HEK293T (cell line): Measurements from ENCODE around the gene SCUBE3.
A peak's percentile ranks its signal among the peaks of the same experiment; 100 is the strongest.

Experiments
- CTCF ChIA-PET: fragments of 350-600 bp; formaldehyde crosslinking; extraction: SDS; loops from one replicate; lab custom pipeline; 2021; ENCODE audit warnings: antibody characterized with exemption, inconsistent platforms; lab: Yijun Ruan, JAX
- POLR2A ChIA-PET: fragments of 350-600 bp; formaldehyde crosslinking; extraction: SDS; loops from one replicate; lab custom pipeline; 2020; ENCODE audit warnings: antibody characterized with exemption, inconsistent platforms; lab: Yijun Ruan, JAX
- DNase-seq: peaks from one replicate; pipeline ENCODE4 v3.0.0; 2012; ENCODE audit warnings: mixed read lengths; ENCODE audit errors: extremely low spot score
- ARNT ChIP-seq: fragments of 450-650 bp; IDR thresholded peaks from 2 replicates; pipeline ENCODE4 v1.6.1; 2017; ENCODE audit warnings: mild to moderate bottlenecking
- BHLHE40 ChIP-seq: fragments of 450-650 bp; IDR thresholded peaks from 2 replicates; pipeline ENCODE4 v1.6.1; 2016; ENCODE audit warnings: mild to moderate bottlenecking, moderate library complexity, borderline replicate concordance
- CTBP1 ChIP-seq: fragments of 450-650 bp; IDR thresholded peaks from 2 replicates; pipeline ENCODE4 v1.6.1; 2016; ENCODE audit warnings: borderline replicate concordance
- ELF4 ChIP-seq: fragments of 450-650 bp; IDR thresholded peaks from 2 replicates; pipeline ENCODE4 v1.6.1; 2017; ENCODE audit warnings: antibody characterized with exemption
- FOXA1 ChIP-seq: fragments of 450-650 bp; IDR thresholded peaks from 2 replicates; pipeline ENCODE4 v1.6.1; 2016; ENCODE audit warnings: mild to moderate bottlenecking
- FOXK2 ChIP-seq: fragments of 450-650 bp; IDR thresholded peaks from 2 replicates; pipeline ENCODE4 v1.6.1; 2016; ENCODE audit warnings: mild to moderate bottlenecking
- FOXM1 ChIP-seq: fragments of 450-650 bp; IDR thresholded peaks from 2 replicates; pipeline ENCODE4 v1.6.1; 2017; ENCODE audit warnings: mild to moderate bottlenecking, borderline replicate concordance
- HDGF ChIP-seq: fragments of 450-650 bp; IDR thresholded peaks from 2 replicates; pipeline ENCODE4 v1.6.1; 2017; ENCODE audit warnings: antibody characterized with exemption, borderline replicate concordance
- L3MBTL2 ChIP-seq: fragments of 450-650 bp; conservative IDR thresholded peaks from 2 replicates; pipeline ENCODE4 v1.6.1; 2016; ENCODE audit warnings: mild to moderate bottlenecking
- LEF1 ChIP-seq: fragments of 450-650 bp; IDR thresholded peaks from 2 replicates; pipeline ENCODE4 v1.6.1; 2017; ENCODE audit warnings: mild to moderate bottlenecking, borderline replicate concordance
- NFRKB ChIP-seq: fragments of 450-650 bp; IDR thresholded peaks from 2 replicates; pipeline ENCODE4 v1.6.1; 2016; ENCODE audit warnings: mild to moderate bottlenecking, moderate library complexity
- PKNOX1 ChIP-seq: fragments of 450-650 bp; IDR thresholded peaks from 2 replicates; pipeline ENCODE4 v1.6.1; 2016
- SP1 ChIP-seq: fragments of 450-650 bp; IDR thresholded peaks from 2 replicates; pipeline ENCODE4 v1.6.1; 2017
- SUZ12 ChIP-seq: fragments of 450-650 bp; IDR thresholded peaks from 2 replicates; pipeline ENCODE4 v1.6.1; 2016; ENCODE audit warnings: mild to moderate bottlenecking
- TARDBP ChIP-seq: fragments of 450-650 bp; IDR thresholded peaks from 2 replicates; pipeline ENCODE4 v1.6.1; 2016
- ZNF384 ChIP-seq: fragments of 450-650 bp; IDR thresholded peaks from 2 replicates; pipeline ENCODE4 v1.6.1; 2016

Gene SCUBE3

GRCh38 chr6:35239581-35239980 lies 25.8 kb downstream of the SCUBE3 start:
- ChIA-PET POLR2A (no interaction called here), CTCF (interaction anchor here (1.4 to 2.2 kb wide), 3 partner anchors 25 to 253 kb away, joined by 4 to 12 read pairs (median 6); partner anchors contain the start of gene SCUBE3)
- TF ChIP-seq LEF1 (no peak), L3MBTL2 (no peak), FOXM1 (no peak), ARNT (no peak), SUZ12 (no peak), HDGF (no peak)
- DNase-seq = no peak

GRCh38 chr6:35240838-35241801 lies 27.4 kb downstream of the SCUBE3 start:
- POLR2A ChIA-PET = interaction anchor here (0.6 to 1.2 kb wide), 3 partner anchors 18 to 354 kb away, joined by 3 to 4 read pairs (median 3); partner anchors contain the start of gene TAF11

GRCh38 chr6:35242486-35242885 lies 28.7 kb downstream of the SCUBE3 start:
- ChIA-PET POLR2A (interaction anchor here (0.9 kb wide), 1 partner anchor 355 kb away, joined by 3 read pairs; the partner anchor contains the start of gene TAF11), CTCF (interaction anchor here (1.0 to 3.0 kb wide), 3 partner anchors 36 to 256 kb away, joined by 3 to 26 read pairs (median 12); no protein-coding TSS in a partner anchor)
- no peak for DNase-seq
- TF ChIP-seq ARNT (no peak), L3MBTL2 (no peak), SP1 (no peak), FOXM1 (no peak), LEF1 (no peak), TARDBP (no peak), FOXA1 (no peak), PKNOX1 (no peak), FOXK2 (no peak), NFRKB (no peak), HDGF (no peak), ELF4 (no peak), ZNF384 (no peak), BHLHE40 (no peak), SUZ12 (no peak), CTBP1 (no peak)

More at GRCh38 chr6:35240838-35241801, 27.4 kb downstream of the SCUBE3 start:
- TF ChIP-seq CTBP1 = no peak
- no peak for TF ChIP-seq LEF1
- TF ChIP-seq SP1 = no peak
- TF ChIP-seq NFRKB = no peak
- TF ChIP-seq SUZ12 = no peak
- no peak for TF ChIP-seq FOXM1
- TF ChIP-seq ELF4 = no peak
- no peak for TF ChIP-seq L3MBTL2
- no peak for TF ChIP-seq TARDBP
- TF ChIP-seq FOXK2 = no peak
- TF ChIP-seq BHLHE40 = no peak
- TF ChIP-seq HDGF = no peak
- no peak for TF ChIP-seq PKNOX1
- no peak for TF ChIP-seq FOXA1
- CTCF ChIA-PET = interaction anchor here (0.5 to 3.0 kb wide), 23 partner anchors 8 to 516 kb away, joined by 3 to 26 read pairs (median 4); partner anchors contain the start of genes SCUBE3 and ZNF76
- peak; percentile 87 for DNase-seq

GRCh38 chr6:35242906-35243305 lies 29.1 kb downstream of the SCUBE3 start:
- ChIA-PET POLR2A (interaction anchor here (1.0 kb wide), 1 partner anchor 16 kb away, joined by 3 read pairs; the partner anchor contains the start of gene ZNF76), CTCF (interaction anchor here (0.6 to 3.0 kb wide), 2 partner anchors 37 to 256 kb away, joined by 4 to 26 read pairs; no protein-coding TSS in a partner anchor)
- TF ChIP-seq LEF1 = no peak
- TF ChIP-seq FOXM1 = no peak
- TF ChIP-seq FOXA1 = no peak
- TF ChIP-seq ELF4 = no peak
- no peak for TF ChIP-seq PKNOX1
- TF ChIP-seq SP1 = no peak
- no peak for TF ChIP-seq SUZ12
- no peak for TF ChIP-seq FOXK2
- no peak for TF ChIP-seq ARNT
- TF ChIP-seq NFRKB = no peak
- TF ChIP-seq L3MBTL2 = no peak
- no peak for TF ChIP-seq TARDBP
- TF ChIP-seq ZNF384 = no peak
- no peak for TF ChIP-seq HDGF
- TF ChIP-seq CTBP1 = no peak
- TF ChIP-seq BHLHE40 = no peak
- DNase-seq = no peak

GRCh38 chr6:35243386-35243958 lies 29.7 kb downstream of the SCUBE3 start:
- DNase-seq = no peak
- ChIA-PET CTCF (interaction anchor here (0.6 kb wide), 1 partner anchor 256 kb away, joined by 4 read pairs; no protein-coding TSS in a partner anchor), POLR2A (interaction anchor here (1.0 kb wide), 1 partner anchor 16 kb away, joined by 3 read pairs; the partner anchor contains the start of gene ZNF76)
- TF ChIP-seq HDGF (no peak), L3MBTL2 (no peak), FOXM1 (no peak), TARDBP (no peak), ELF4 (no peak), PKNOX1 (no peak), FOXK2 (no peak), NFRKB (no peak), BHLHE40 (no peak), ARNT (no peak), SUZ12 (no peak), ZNF384 (no peak), SP1 (no peak), LEF1 (no peak)
